C4-2B (cell line): ENCODE measurements around the gene LRRC71.

ENCODE experiments used
- CTCF ChIP-seq: fragments of 450-650 bp; conservative IDR thresholded peaks from 2 replicates; pipeline ENCODE4 v1.5.1; 2017; ENCODE audit warnings: mild to moderate bottlenecking
- ZFX ChIP-seq: fragments of 450-650 bp; IDR thresholded peaks from 2 replicates; pipeline ENCODE4 v1.6.1; 2017

- no peak for TF ChIP-seq CTCF
- no peak for TF ChIP-seq ZFX
These were observed 10.1 kb downstream of the LRRC71 start for GRCh38 chr1:156930483-156930882.
